ENCODE data around the gene TMEM178B.

DNA sequence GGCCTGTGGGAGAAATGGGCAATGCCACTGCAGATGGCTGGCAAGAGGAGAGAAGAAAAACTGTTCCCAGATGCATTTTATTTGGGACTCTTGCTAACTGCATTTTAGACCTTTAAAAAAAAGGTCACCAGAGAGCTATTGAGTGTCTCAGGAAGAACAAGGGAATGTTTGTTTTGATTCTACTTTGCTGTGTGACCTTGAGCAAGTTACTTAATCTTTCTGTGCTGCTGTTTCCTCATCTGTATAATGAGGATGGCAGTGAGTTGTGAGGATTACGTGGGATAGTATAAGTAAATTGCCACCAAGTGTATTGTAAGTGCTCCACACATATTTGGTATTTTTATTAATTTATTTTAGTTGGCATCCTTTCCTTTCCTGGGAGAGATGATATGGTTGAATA lies 335.4 kb downstream of the TMEM178B start:
- TF ChIP-seq, protein P1, sequence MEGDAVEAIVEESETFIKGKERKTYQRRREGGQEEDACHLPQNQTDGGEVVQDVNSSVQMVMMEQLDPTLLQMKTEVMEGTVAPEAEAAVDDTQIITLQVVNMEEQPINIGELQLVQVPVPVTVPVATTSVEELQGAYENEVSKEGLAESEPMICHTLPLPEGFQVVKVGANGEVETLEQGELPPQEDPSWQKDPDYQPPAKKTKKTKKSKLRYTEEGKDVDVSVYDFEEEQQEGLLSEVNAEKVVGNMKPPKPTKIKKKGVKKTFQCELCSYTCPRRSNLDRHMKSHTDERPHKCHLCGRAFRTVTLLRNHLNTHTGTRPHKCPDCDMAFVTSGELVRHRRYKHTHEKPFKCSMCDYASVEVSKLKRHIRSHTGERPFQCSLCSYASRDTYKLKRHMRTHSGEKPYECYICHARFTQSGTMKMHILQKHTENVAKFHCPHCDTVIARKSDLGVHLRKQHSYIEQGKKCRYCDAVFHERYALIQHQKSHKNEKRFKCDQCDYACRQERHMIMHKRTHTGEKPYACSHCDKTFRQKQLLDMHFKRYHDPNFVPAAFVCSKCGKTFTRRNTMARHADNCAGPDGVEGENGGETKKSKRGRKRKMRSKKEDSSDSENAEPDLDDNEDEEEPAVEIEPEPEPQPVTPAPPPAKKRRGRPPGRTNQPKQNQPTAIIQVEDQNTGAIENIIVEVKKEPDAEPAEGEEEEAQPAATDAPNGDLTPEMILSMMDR (IDR thresholded peaks at IDR 0.05) = no peak
- no peak for TF ChIP-seq EZH2 (IDR thresholded peaks at IDR 0.05; ENCODE audit: borderline replicate concordance, insufficient read depth, low read depth, low read length, poor library complexity, severe bottlenecking)

All from B cell (primary cell).